HG03439 (cell line): ENCODE results near the gene NADSYN1.

Source experiments
- ATAC-seq: cut with Tn5 transposase; IDR thresholded peaks from one replicate; pipeline ENCODE4 v1.9.1; 2021; ENCODE audit warnings: mild to moderate bottlenecking, moderate library complexity; ENCODE audit not compliant: unreplicated experiment

Gene NADSYN1

GRCh38 chr11:71489311-71490043 is 36.5 kb downstream of the NADSYN1 start:
- no peak for ATAC-seq

- no peak for ATAC-seq
Observed at GRCh38 chr11:71490044-71490730, 37.2 kb downstream of the NADSYN1 start.

- ATAC-seq, result no peak
Observed at GRCh38 chr11:71490731-71491390, 37.9 kb downstream of the NADSYN1 start.

- no peak for ATAC-seq
Observed at GRCh38 chr11:71491531-71491930, 38.5 kb downstream of the NADSYN1 start.

GRCh38 chr11:71491940-71492339 is 38.9 kb downstream of the NADSYN1 start:
- ATAC-seq, result no peak

GRCh38 chr11:71495286-71496230 is 42.6 kb downstream of the NADSYN1 start:
- no peak for ATAC-seq

- no peak for ATAC-seq
Observed at GRCh38 chr11:71496421-71496820, 43.4 kb downstream of the NADSYN1 start.

- ATAC-seq, result no peak
Observed at GRCh38 chr11:71498091-71498490, 45.1 kb downstream of the NADSYN1 start.

- no peak for ATAC-seq
Observed at GRCh38 chr11:71499125-71499524, 46.1 kb downstream of the NADSYN1 start.

GRCh38 chr11:71499546-71499945 is 46.5 kb downstream of the NADSYN1 start:
- ATAC-seq, result no peak

GRCh38 chr11:71500601-71501021 is 47.6 kb downstream of the NADSYN1 start:
- ATAC-seq, result no peak

- no peak for ATAC-seq
Observed at GRCh38 chr11:71501071-71501985, 48.3 kb downstream of the NADSYN1 start.

GRCh38 chr11:71502026-71502425 is 49.0 kb downstream of the NADSYN1 start:
- ATAC-seq, result no peak

GRCh38 chr11:71502871-71503435 is 50.0 kb downstream of the NADSYN1 start:
- no peak for ATAC-seq

- no peak for ATAC-seq
Observed at GRCh38 chr11:71504531-71504930, 51.5 kb downstream of the NADSYN1 start.

GRCh38 chr11:71505001-71505400 is 52.0 kb downstream of the NADSYN1 start:
- ATAC-seq, result no peak

- ATAC-seq, result no peak
Observed at GRCh38 chr11:71505781-71506180, 52.8 kb downstream of the NADSYN1 start.

- no peak for ATAC-seq
Observed at GRCh38 chr11:71507102-71507501, 54.1 kb downstream of the NADSYN1 start.
